ENCODE results near the gene ARHGEF40.

ARHGEF40 gene

GRCh38 chr14:21084396-21084795 lies 14.3 kb downstream of the ARHGEF40 start:
- DNase-seq: no peak

DNA sequence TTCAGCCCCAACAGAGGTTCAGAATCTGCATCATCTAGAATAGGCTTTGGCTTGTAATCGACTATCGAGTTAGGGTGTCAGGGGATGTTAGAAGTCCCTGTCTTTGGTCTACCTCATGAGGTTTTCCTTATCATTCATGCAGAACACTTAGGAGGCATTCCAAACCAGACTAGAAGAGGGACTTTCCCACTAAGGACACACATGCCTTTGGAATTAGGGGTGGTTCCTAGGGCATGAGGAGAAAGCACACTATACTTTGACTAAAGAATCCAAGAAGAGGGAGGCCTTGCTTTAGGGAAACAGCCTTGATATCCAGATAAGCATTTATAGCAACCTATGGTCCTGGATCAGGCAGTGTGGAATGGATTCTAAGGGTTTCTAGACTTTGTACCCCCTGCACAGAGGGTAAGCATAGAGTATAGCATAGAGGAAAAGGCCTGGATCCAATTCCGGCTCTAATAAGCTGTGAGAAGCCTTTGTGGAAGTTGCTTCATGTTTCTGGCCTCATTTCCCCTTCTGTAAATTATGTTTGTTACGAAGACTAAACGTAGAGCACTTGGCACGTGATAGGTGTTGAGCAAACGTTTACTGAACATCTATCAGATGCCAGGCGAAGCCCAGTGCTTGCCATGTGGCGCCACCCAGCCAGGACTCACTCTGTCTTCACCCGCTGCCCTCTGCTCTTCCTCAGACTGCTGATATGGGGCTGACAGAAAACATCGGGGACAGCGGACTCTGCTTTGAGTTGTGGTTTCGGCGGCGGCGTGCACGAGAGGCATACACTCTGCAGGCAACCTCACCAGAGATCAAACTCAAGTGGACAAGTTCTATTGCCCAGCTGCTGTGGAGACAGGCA lies 15.1 kb downstream of the ARHGEF40 start:
- DNase-seq: no peak

- DNase-seq: no peak
These were observed 16.8 kb downstream of the ARHGEF40 start for GRCh38 chr14:21086908-21087293.

DNA sequence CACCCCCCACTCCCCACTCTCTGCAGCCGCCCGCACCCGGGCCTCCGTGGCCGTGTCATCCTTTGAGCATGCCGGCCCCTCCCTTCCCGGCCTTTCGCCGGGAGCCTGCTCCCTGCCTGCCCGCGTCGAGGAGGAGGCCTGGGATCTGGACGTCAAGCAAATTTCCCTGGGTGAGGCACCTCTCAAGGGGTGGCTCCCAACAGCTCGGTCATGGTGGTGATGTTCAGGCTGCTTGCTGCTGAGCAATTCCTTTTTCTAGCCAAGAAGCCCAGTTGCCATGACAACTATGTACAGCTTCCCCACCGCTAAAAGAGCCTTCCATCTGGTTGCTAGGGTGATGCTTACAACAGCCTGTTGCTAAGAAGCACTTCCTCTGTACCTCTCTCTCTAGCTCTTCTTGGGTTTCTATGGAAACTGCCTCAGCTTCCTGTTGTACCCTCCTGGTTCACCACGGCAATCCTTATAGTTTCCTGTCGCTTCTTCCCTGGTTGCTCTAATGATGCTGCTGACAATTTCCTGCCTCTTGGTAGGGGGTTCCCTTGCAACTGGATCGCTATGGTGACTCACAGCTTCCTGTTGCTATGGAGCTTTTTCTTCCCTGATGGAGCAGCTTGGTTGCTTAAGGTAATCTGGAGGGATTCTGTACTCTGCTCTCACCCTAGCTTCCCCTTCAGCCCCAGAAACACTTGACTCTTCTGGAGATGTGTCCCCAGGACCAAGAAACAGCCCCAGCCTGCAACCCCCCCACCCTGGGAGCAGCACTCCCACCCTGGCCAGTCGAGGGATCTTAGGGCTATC lies 17.4 kb downstream of the ARHGEF40 start:
- DNase-seq: peak; percentile 63

GRCh38 chr14:21088687-21089086 lies 18.6 kb downstream of the ARHGEF40 start:
- no peak for DNase-seq

DNA sequence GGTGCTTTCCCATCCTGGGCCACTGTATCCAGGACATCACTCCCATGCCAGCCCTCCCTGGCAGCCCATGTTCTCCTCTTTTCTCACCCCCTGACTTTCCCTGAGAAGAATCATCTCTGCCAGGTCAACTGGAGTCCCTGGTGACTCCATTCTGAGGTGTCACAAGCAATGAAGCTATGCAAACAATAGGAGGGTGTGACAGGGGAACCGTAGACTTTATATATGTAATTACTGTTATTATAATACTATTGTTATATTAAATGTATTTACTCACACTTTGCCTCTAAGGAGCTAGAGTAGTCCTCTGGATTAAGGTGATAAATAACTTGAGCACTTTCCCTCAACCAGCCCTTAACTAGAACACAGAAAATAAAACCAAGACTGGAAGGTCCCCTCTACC lies 19.2 kb downstream of the ARHGEF40 start:
- DNase-seq: no peak

DNA sequence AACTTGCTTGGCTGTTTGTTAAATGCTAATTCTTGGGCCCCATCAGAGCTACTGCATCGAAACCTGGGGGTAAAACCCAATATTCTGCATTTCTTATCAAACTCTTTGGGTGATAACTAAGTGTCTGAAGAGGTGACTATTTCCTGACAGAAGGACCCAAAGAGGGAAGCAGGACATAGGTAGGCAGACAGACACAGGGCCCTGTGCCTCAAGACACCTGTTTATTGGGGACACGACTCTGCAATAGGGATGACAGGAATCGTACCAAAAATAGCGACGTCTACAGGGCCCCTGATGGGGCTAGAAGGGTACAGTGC lies 19.7 kb downstream of the ARHGEF40 start:
- no peak for DNase-seq

- no peak for DNase-seq
These were observed 20.3 kb downstream of the ARHGEF40 start for GRCh38 chr14:21090194-21090939.

DNA sequence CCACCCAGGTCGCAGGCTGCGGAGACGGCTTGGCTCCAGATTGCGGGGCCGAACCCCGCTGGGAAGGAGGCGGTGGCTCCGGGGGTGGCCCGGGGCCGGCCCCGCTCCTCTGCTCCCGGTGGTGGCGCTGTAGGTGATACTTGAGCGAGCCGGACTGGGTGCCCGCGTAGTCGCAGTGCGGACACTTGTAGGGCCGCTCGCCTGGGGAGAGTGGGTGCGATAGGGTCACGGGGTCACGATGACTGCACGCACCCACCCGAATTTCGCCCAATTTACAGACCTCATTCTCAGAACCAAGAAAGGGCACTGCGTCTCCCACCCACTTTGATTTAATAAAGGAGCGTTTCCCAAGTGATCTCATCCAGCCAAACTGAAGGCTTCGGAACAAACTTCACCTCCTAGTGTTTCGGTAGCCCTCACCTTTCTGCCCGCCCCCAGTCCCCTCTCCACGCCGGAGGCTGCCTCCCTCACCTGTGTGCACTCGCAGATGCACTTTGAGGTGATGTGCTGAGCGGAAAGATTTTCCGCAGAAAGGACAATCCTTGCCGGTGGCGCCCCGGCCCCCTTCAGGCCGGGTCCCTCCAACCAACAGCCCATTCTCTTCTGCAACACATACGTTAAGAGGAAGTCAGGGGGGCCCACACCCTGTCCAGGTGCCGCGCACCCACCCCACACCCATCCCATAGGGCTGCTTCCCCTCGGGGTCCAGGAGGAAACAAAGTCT lies 21.0 kb downstream of the ARHGEF40 start:
- no peak for DNase-seq

- no peak for DNase-seq
These were observed 21.7 kb downstream of the ARHGEF40 start for GRCh38 chr14:21091821-21092272.

- DNase-seq: peak; percentile 93
These were observed 22.3 kb downstream of the ARHGEF40 start for GRCh38 chr14:21092273-21093011.

DNA sequence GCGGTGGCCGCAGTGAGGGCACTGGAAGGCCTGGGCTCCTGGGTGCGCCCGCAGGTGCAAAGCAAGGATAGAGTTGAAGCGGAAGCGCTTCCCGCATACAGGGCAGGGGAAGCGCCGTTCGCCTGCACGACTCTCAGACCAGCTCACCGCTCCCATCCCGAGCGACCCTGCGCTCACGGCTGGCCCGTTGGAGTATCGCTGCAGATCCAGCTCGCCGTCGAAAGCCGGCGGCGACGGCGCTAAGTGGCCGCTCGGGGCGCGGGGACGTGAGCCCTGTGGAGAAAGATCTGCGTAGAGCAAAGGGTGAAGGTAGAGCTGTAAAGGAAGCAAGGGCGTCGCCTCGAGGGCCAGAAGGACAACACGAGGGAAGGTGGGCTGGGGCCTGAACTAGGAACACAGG lies 22.9 kb downstream of the ARHGEF40 start:
- DNase-seq: no peak

DNA sequence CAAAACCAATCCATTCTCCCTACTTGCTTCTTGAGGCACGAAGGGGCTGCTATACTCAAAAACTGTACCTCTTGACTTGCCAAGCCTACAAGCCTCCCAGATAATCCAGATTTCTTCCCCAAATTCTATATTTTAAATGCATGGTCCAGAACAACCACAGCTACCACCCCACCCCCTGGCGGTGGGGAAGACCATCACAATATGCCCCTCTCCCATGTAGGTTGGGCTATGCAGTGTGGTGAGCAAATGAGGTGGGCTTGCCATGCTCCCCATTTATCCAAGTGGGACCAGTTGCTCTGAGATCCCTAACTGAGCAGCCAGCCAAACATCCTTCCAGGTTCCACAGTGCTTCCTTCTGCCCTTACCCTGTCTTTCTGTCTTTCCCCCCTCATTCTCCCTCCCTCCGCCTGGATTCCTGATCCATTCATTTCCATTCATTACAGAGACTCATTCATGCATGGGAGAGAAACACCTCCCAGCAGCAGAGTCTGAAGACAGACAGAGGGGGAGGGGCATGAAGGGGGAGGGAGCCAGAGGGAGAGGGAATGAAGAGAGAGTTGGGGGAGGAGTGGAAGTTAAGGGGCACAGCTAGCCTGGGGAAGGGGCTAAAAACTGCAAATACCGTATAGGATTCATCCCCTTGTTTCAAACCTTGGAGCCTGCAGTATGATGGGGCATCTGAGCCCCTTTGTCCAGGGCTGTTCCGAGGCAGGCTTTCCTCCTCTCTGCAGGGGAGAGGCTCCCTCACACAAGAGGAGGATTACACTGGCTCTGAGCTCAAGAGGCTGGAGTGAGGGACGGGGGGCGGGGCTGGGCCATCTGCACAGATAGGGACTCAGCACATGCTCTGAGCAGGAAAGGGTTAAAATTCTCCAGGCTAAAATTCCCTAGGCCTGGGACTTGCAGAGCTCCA lies 23.9 kb downstream of the ARHGEF40 start:
- no peak for DNase-seq

- DNase-seq: no peak
These were observed 25.5 kb downstream of the ARHGEF40 start for GRCh38 chr14:21095430-21096205.

DNA sequence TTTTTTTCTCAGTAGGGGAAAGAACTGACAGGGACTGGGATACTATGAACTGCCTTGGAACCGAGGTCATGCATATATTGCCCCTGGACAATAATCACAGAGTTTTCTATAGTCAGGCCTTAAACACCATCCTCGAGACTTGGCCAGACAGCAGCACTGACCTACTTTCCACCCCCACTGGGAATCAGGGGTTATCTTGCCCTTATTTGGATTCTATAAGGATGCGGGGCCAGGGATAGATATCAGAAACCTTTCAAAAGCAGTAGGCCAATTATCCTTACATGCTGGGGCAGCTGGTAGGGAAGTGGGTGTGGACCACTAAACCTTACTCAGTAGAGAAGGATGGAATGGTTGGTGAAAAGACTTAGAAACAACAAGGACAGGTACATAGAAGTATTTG lies 26.3 kb downstream of the ARHGEF40 start:
- DNase-seq: no peak

- no peak for DNase-seq
These were observed 27.0 kb downstream of the ARHGEF40 start for GRCh38 chr14:21096978-21097635.

DNA sequence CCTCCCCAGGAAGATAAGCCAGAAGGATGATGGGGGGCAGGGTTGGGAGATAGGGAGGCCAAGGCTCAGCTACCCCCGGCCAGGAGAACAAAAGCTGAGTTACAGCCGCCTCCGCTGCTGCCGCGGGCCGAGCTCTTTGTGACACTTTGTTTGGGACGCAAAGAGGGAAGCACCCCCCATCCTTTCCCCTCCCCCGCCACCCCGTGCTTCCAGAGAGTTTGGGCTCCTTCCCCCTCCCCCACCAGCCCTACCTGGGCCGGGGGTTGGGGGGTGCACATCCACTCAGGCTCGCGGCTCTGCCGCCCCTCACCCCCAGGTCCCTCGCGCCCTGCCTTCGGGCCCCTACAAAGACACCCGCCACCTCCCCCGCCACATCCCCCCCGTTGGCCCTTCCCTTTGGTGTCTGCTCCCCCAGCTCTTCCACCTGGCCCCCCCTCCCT lies 27.6 kb downstream of the ARHGEF40 start:
- DNase-seq: no peak

DNA sequence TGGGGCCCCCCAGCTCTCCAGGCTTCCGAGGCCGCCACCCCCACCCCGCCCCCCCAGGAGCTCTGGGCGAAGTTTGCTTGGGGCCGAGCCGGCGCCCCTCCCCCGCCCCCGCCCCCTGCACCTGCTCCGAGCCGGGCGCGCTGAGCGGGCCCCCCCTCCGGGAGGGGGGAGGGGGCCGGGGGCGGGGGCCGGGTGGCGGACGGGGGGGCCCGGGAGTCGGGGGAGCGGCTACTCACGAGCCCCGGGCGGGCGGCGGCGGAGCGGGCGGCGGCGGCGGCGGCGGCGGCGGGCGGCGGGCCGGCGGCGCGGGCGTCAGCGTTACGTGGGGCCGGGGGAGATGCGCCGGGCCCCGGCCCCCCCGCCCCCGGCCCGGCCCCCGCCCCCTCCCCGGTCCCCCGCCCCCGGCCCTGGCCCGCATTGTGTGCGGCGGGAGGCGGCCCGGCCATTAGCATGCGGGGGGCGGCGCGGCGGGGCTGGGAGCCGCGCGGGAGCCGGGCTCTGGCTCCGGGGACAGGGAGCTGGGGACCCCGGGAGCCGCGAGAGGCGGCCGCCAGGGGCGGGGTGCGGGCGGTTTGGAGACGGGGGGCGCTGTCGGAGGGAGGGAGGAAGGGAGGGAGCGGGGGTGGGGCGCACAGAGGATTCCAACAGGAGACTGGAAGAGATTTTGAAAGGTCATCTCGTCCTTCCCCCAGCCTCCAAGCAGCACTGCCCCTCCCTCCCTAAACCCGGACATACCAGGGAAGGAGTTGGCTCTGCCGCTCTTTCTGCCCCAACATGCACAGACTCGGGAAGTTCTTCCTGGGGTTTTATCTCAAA lies 28.2 kb downstream of the ARHGEF40 start, which contains the start of gene ZNF219:
Gene ZNF219 (minus strand): TSS at position 580 of the 816 bp plus-strand sequence. CDS start 5,064 bp downstream, outside the sequence.
- peak; percentile 30 for DNase-seq
